ENCODE measurements around the gene ENGASE. TPM values are rescaled to one million over a fixed set of nuclear protein-coding genes. Genes with fewer than 3 reads are reported as not detected.

The ENGASE gene
- total RNA-seq, 2 donors from 2014 or later, result 53.4 to 111 TPM

DNA sequence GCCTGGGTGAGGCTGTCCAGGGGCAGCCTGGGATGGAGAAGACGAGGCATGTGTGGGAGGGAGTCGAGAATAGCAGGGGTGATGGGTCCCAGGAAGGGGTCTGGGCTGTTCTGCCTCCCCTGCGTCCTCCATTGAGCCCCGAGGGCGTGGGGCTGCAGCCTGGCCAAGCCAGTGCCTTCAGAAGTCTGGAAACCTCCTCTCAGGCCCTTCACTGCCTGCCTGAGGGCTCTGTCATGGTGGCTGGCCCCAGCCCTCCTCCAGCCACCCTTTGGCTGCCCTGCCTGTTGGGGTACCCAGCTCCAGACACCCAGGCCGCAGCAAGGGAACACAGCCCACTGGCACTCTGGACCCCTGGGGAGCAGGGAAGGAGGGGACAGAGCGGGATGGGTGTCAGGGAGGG is 27.6 kb downstream of the ENGASE start:
- no peaks in the 10 kb centered on the region for H3K36me3 ChIP-seq
- no peak overlapping the region for H3K27ac ChIP-seq
- no peaks in the 10 kb centered on the region for H3K9me3 ChIP-seq
- intact Hi-C loops (cut with DNase I), result no loop called here
- no peak for TF ChIP-seq CTCF (IDR thresholded peaks at IDR 0.05)
- H3K27me3 ChIP-seq, result peaks cover 14% of the 10 kb centered on the region
- no peak for DNase-seq
- H3K4me1 ChIP-seq, result no peaks in the 10 kb centered on the region
- no peak overlapping the region for H3K9ac ChIP-seq (ENCODE audit: low read depth in 2 of 2, low read length in 2 of 2)
- H3K4me3 ChIP-seq, result no peak overlapping the region

- no peak for TF ChIP-seq CTCF (IDR thresholded peaks at IDR 0.05)
- Histone ChIP-seq H3K4me1 (no peaks in the 10 kb centered on the region), H3K9me3 (no peaks in the 10 kb centered on the region), H3K27ac (no peak overlapping the region), H3K36me3 (no peaks in the 10 kb centered on the region), H3K4me3 (no peak overlapping the region), H3K9ac (ENCODE audit: low read depth in 2 of 2, low read length in 2 of 2) (no peak overlapping the region), H3K27me3 (no peaks in the 10 kb centered on the region)
- intact Hi-C loops (cut with DNase I), result no loop called here
- no peak for DNase-seq
Observed at GRCh38 chr17:79104898-79105600, 30.4 kb downstream of the ENGASE start.

DNA sequence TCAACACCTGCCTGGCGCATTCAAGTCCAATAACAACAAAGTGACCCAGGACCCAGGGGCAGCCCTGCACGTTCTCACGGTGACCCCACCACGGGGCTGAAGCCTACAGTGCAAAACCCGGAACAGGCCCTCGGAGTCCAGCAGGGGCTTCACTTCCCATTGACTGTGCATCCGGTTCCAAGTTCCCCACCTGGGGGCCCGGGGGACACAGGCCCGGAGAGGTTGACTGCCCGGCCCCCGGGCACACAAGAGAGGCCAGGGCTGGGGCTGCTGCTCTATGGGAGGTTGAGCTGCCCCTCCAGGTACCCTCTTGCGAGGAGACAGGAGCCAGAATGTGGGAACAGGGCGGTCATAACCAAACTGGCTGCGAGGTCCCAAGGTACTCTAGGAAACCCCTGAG is 31.3 kb downstream of the ENGASE start:
- H3K27ac ChIP-seq, result no peak overlapping the region
- no peak overlapping the region for H3K9ac ChIP-seq (ENCODE audit: low read depth in 2 of 2, low read length in 2 of 2)
- no peak overlapping the region for H3K4me3 ChIP-seq
- H3K27me3 ChIP-seq, result no peaks in the 10 kb centered on the region
- H3K9me3 ChIP-seq, result no peaks in the 10 kb centered on the region
- H3K36me3 ChIP-seq, result no peaks in the 10 kb centered on the region
- no peaks in the 10 kb centered on the region for H3K4me1 ChIP-seq
- intact Hi-C loops (cut with DNase I), result no loop called here
- DNase-seq, result no peak
- no peak for TF ChIP-seq CTCF (IDR thresholded peaks at IDR 0.05)

GRCh38 chr17:79106958-79107357 is 32.3 kb downstream of the ENGASE start:
- intact Hi-C loops (cut with DNase I), result no loop called here

DNA sequence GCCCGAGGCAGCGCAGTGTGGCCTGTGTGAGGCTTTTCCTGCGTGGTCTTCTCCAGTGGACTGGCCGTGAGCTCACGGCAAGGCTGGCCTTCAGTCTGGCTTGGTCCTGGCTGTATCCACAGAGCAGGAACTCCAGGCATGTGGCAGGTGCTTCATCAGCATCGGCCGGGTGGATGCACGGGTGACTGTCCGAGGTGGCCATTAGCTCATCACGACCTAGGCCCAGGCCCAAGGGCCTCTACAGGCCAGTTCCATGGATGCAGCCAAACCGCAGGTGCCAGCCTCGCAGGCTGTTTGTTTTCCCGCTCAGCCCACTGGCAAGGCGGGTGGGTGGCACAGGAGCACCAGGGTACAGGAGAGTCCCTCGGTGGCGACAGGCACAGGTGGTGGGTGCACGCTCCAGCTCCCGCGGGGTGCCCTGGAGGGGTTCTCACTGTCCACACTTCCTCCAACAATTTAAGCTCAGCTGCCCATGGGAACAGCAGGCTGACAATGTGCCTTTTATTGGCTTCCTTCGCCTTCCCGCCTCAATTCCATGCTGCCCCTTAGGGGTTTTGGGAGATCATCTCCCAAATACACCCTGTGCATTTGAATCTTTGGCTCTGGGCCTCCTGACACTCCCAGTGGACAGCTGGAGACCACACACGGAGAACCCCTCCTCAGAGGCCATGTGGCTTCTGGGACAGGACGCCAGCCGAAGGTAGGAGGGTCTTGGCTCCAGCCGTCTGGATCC is 33.0 kb downstream of the ENGASE start:
- Histone ChIP-seq H3K9ac (ENCODE audit: low read depth in 2 of 2, low read length in 2 of 2) (no peak overlapping the region), H3K36me3 (no peaks in the 10 kb centered on the region), H3K27me3 (no peaks in the 10 kb centered on the region), H3K27ac (no peak overlapping the region), H3K9me3 (no peaks in the 10 kb centered on the region), H3K4me1 (no peaks in the 10 kb centered on the region), H3K4me3 (no peak overlapping the region)
- no peak for TF ChIP-seq CTCF (IDR thresholded peaks at IDR 0.05)
- intact Hi-C loops (cut with DNase I), result no loop called here
- no peak for DNase-seq

More at GRCh38 chr17:79106958-79107357, 32.3 kb downstream of the ENGASE start:
- no peak overlapping the region for H3K9ac ChIP-seq (ENCODE audit: low read depth in 2 of 2, low read length in 2 of 2)
- DNase-seq, result no peak
- no peaks in the 10 kb centered on the region for H3K36me3 ChIP-seq
- TF ChIP-seq CTCF (IDR thresholded peaks at IDR 0.05), result no peak
- H3K4me3 ChIP-seq, result no peak overlapping the region
- H3K9me3 ChIP-seq, result no peaks in the 10 kb centered on the region
- no peak overlapping the region for H3K27ac ChIP-seq
- H3K4me1 ChIP-seq, result no peaks in the 10 kb centered on the region
- no peaks in the 10 kb centered on the region for H3K27me3 ChIP-seq

Data from colonic mucosa (tissue), 4 donors.